ENCODE measurements around the gene MCUR1. TPM values are rescaled to one million over a fixed set of nuclear protein-coding genes. Genes with fewer than 3 reads are reported as not detected.
A peak's percentile ranks its signal among the peaks of the same experiment; 100 is the strongest.
"Not testable (repeated sequence)": the region's sequence is repeated elsewhere in the genome, so short reads cannot be mapped to it uniquely, and the experiment has no call there.

The MCUR1 gene
- total RNA-seq: 10 to 100 TPM; 11.3 to 11.5 TPM
- 10 to 100 TPM in 1 of 2 donors, 1 to 10 TPM in 1; 5.9 to 11.6 TPM for polyA plus RNA-seq

GRCh38 chr6:13814176-13814937, at the start of gene MCUR1:
MCUR1 (minus strand) TSS chr6:13814557; CDS start chr6:13814429, 128 bp downstream.
- Histone ChIP-seq H3K27me3 (ENCODE audit: insufficient read depth, low read length) (no peaks in the 10 kb centered on the region), H3K9me3 (ENCODE audit: control insufficient read depth in 1 of 2, low read length in 2 of 2) (no peaks in the 10 kb centered on the region), H3K27ac (ENCODE audit: low read depth, low read length) (peak within 1 kb of the TSS; percentile 62), H3K36me3 (ENCODE audit: insufficient read depth, low read length) (no peaks in the 10 kb centered on the region), H3K4me1 (ENCODE audit: insufficient read depth, low read length) (peaks cover 28% of the 10 kb centered on the region), H3K4me3 (ENCODE audit: low read length in 2 of 2) (peak within 1 kb of the TSS; percentile 34 to 78)
- Mint-ChIP-seq H3K4me1 (peaks cover 24 to 33% (median 31%) of the 10 kb centered on the region in 4 donors), H3K27me3 (no peaks in the 10 kb centered on the region), H3K4me3 (peak within 1 kb of the TSS; percentile 88 to 93 (median 90)), H3K27ac (peak within 1 kb of the TSS; percentile 82 to 92 (median 89)), H3K9me3 (no peaks in the 10 kb centered on the region), H3K36me3 (peaks cover 0 to 1% of the 10 kb centered on the region in 2 donors)
- ChIA-PET POLR2A (ENCODE audit: partially characterized antibody) (interaction anchor here (0.6 to 3.5 kb wide), 17 partner anchors 10 to 486 kb away, joined by 3 to 21 read pairs (median 4); partner anchors contain the start of genes NOL7, RANBP9, SIRT5 and TBC1D7), CTCF (ENCODE audit: partially characterized antibody) (interaction anchor here (0.8 to 4.3 kb wide), 5 partner anchors 13 to 239 kb away, joined by 3 to 38 read pairs (median 4); partner anchors contain the start of genes NOL7 and SIRT5)
- peak; percentile 77 to 83 (median 81) for DNase-seq
- intact Hi-C loops (cut with micrococcal nuclease): loop anchor here (1.0 to 5.0 kb wide), 6 partner anchors 19 to 1433 kb away; partner anchors contain the start of genes CD83, JARID2, NOL7 and SIRT5

- DNase-seq: no peak
- POLR2A ChIA-PET (ENCODE audit: partially characterized antibody): no interaction called here
- no peak overlapping the region for H3K27ac Mint-ChIP-seq
- peaks cover 0 to 5% (median 2%) of the 10 kb centered on the region in 4 donors for H3K4me1 Mint-ChIP-seq
- Histone ChIP-seq H3K36me3 (ENCODE audit: insufficient read depth, low read length) (no peaks in the 10 kb centered on the region), H3K27ac (ENCODE audit: low read depth, low read length) (no peak overlapping the region), H3K4me3 (ENCODE audit: low read length in 2 of 2) (no peak overlapping the region), H3K4me1 (ENCODE audit: insufficient read depth, low read length) (no peaks in the 10 kb centered on the region), H3K9me3 (ENCODE audit: control insufficient read depth in 1 of 2, low read length in 2 of 2) (no peaks in the 10 kb centered on the region), H3K27me3 (ENCODE audit: insufficient read depth, low read length) (peaks cover 4% of the 10 kb centered on the region)
- H3K9me3 Mint-ChIP-seq: peaks cover 0 to 9% (median 7%) of the 10 kb centered on the region in 8 donors
- H3K36me3 Mint-ChIP-seq: no peaks in the 10 kb centered on the region
- no peak overlapping the region for H3K4me3 Mint-ChIP-seq
- H3K27me3 Mint-ChIP-seq: peaks cover 38 to 42% of the 10 kb centered on the region in 2 donors
- intact Hi-C loops (cut with micrococcal nuclease): no loop called here
- CTCF ChIA-PET (ENCODE audit: partially characterized antibody): no interaction called here
These were observed 49.4 kb upstream of the MCUR1 start for GRCh38 chr6:13863699-13864155.

- not testable (repeated sequence) for H3K4me3 ChIP-seq (ENCODE audit: low read length in 2 of 2)
These were observed 46.3 kb upstream of the MCUR1 start for GRCh38 chr6:13860556-13861185.

GRCh38 chr6:13859871-13860555, 45.7 kb upstream of the MCUR1 start:
- H3K4me1 ChIP-seq (ENCODE audit: insufficient read depth, low read length): no peaks in the 10 kb centered on the region
- H3K27me3 ChIP-seq (ENCODE audit: insufficient read depth, low read length): peaks cover 4% of the 10 kb centered on the region
- no peak for DNase-seq
- intact Hi-C loops (cut with micrococcal nuclease): no loop called here
- Mint-ChIP-seq H3K27ac (no peak overlapping the region), H3K4me3 (peak overlapping the region in 4 of 8 donors; percentile 15 to 50 (median 42)), H3K9me3 (peaks cover 0 to 9% (median 7%) of the 10 kb centered on the region in 8 donors), H3K36me3 (no peaks in the 10 kb centered on the region), H3K27me3 (peaks cover 32 to 37% of the 10 kb centered on the region in 2 donors), H3K4me1 (peaks cover 0 to 5% (median 2%) of the 10 kb centered on the region in 4 donors)
- no peaks in the 10 kb centered on the region for H3K36me3 ChIP-seq (ENCODE audit: insufficient read depth, low read length)
- H3K27ac ChIP-seq (ENCODE audit: low read depth, low read length): no peak overlapping the region
- ChIA-PET CTCF (ENCODE audit: partially characterized antibody) (interaction anchor here (1.0 to 1.7 kb wide), 2 partner anchors 11 to 14 kb away, joined by 4 read pairs; no protein-coding TSS in a partner anchor), POLR2A (ENCODE audit: partially characterized antibody) (no interaction called here)
- no peak overlapping the region for H3K4me3 ChIP-seq (ENCODE audit: low read length in 2 of 2)
- no peaks in the 10 kb centered on the region for H3K9me3 ChIP-seq (ENCODE audit: control insufficient read depth in 1 of 2, low read length in 2 of 2)

More at GRCh38 chr6:13860556-13861185, 46.3 kb upstream of the MCUR1 start:
- H3K36me3 Mint-ChIP-seq; DNase-seq; intact Hi-C loops (cut with micrococcal nuclease); H3K9me3 Mint-ChIP-seq; H3K27ac Mint-ChIP-seq; H3K4me1 Mint-ChIP-seq; H3K4me1 ChIP-seq (ENCODE audit: insufficient read depth, low read length); H3K27me3 ChIP-seq (ENCODE audit: insufficient read depth, low read length); POLR2A ChIA-PET (ENCODE audit: partially characterized antibody); H3K36me3 ChIP-seq (ENCODE audit: insufficient read depth, low read length); H3K9me3 ChIP-seq (ENCODE audit: control insufficient read depth in 1 of 2, low read length in 2 of 2); H3K27ac ChIP-seq (ENCODE audit: low read depth, low read length): not testable (repeated sequence)
- CTCF ChIA-PET (ENCODE audit: partially characterized antibody): interaction anchor here (1.0 to 1.2 kb wide), 2 partner anchors 9 to 11 kb away, joined by 4 read pairs; no protein-coding TSS in a partner anchor
- Mint-ChIP-seq H3K4me3 (peak overlapping the region in 4 of 8 donors; percentile 15 to 50 (median 33)), H3K27me3 (peaks cover 31 to 35% of the 10 kb centered on the region in 2 donors)

- H3K36me3 Mint-ChIP-seq: no peaks in the 10 kb centered on the region
- H3K27me3 Mint-ChIP-seq: peaks cover 10 to 11% of the 10 kb centered on the region in 2 donors
- intact Hi-C loops (cut with micrococcal nuclease): no loop called here
- no peak overlapping the region for H3K27ac ChIP-seq (ENCODE audit: low read depth, low read length)
- no peak overlapping the region for H3K4me3 ChIP-seq (ENCODE audit: low read length in 2 of 2)
- POLR2A ChIA-PET (ENCODE audit: partially characterized antibody): no interaction called here
- H3K4me1 ChIP-seq (ENCODE audit: insufficient read depth, low read length): no peaks in the 10 kb centered on the region
- H3K4me3 Mint-ChIP-seq: no peak overlapping the region
- no peaks in the 10 kb centered on the region for H3K9me3 ChIP-seq (ENCODE audit: control insufficient read depth in 1 of 2, low read length in 2 of 2)
- DNase-seq: no peak
- H3K27me3 ChIP-seq (ENCODE audit: insufficient read depth, low read length): no peaks in the 10 kb centered on the region
- no peaks in the 10 kb centered on the region for H3K36me3 ChIP-seq (ENCODE audit: insufficient read depth, low read length)
- no peak overlapping the region for H3K27ac Mint-ChIP-seq
- peaks cover 0 to 1% (median 0%) of the 10 kb centered on the region in 4 donors for H3K4me1 Mint-ChIP-seq
- H3K9me3 Mint-ChIP-seq: no peaks in the 10 kb centered on the region
- CTCF ChIA-PET (ENCODE audit: partially characterized antibody): no interaction called here
These were observed 40.4 kb upstream of the MCUR1 start for GRCh38 chr6:13854716-13855250.

- ChIA-PET CTCF (ENCODE audit: partially characterized antibody) (no interaction called here), POLR2A (ENCODE audit: partially characterized antibody) (no interaction called here)
- H3K27ac ChIP-seq (ENCODE audit: low read depth, low read length): no peak overlapping the region
- H3K36me3 Mint-ChIP-seq: no peaks in the 10 kb centered on the region
- H3K27me3 ChIP-seq (ENCODE audit: insufficient read depth, low read length): no peaks in the 10 kb centered on the region
- no peaks in the 10 kb centered on the region for H3K4me1 Mint-ChIP-seq
- intact Hi-C loops (cut with micrococcal nuclease): no loop called here
- H3K4me1 ChIP-seq (ENCODE audit: insufficient read depth, low read length): no peaks in the 10 kb centered on the region
- H3K9me3 ChIP-seq (ENCODE audit: control insufficient read depth in 1 of 2, low read length in 2 of 2): no peaks in the 10 kb centered on the region
- no peaks in the 10 kb centered on the region for H3K9me3 Mint-ChIP-seq
- no peak for DNase-seq
- no peak overlapping the region for H3K4me3 ChIP-seq (ENCODE audit: low read length in 2 of 2)
- peaks cover 8 to 10% of the 10 kb centered on the region in 2 donors for H3K27me3 Mint-ChIP-seq
- no peak overlapping the region for H3K4me3 Mint-ChIP-seq
- H3K27ac Mint-ChIP-seq: no peak overlapping the region
- H3K36me3 ChIP-seq (ENCODE audit: insufficient read depth, low read length): no peaks in the 10 kb centered on the region
These were observed 39.5 kb upstream of the MCUR1 start for GRCh38 chr6:13853871-13854270.
